ENCODE measurements around the gene NFKBIE. TPM values are rescaled to one million over a fixed set of nuclear protein-coding genes. Genes with fewer than 3 reads are reported as not detected.

Gene NFKBIE
- total and polyA plus RNA-seq, 2 of the 13 experiments (the other 11 are each of a cell fraction or from before 2014, with no cell fraction given) = 6.7 to 14.5 TPM

GRCh38 chr6:44219053-44219814 is 46.1 kb downstream of the NFKBIE start (continued):
- TF ChIP-seq, protein P1, sequence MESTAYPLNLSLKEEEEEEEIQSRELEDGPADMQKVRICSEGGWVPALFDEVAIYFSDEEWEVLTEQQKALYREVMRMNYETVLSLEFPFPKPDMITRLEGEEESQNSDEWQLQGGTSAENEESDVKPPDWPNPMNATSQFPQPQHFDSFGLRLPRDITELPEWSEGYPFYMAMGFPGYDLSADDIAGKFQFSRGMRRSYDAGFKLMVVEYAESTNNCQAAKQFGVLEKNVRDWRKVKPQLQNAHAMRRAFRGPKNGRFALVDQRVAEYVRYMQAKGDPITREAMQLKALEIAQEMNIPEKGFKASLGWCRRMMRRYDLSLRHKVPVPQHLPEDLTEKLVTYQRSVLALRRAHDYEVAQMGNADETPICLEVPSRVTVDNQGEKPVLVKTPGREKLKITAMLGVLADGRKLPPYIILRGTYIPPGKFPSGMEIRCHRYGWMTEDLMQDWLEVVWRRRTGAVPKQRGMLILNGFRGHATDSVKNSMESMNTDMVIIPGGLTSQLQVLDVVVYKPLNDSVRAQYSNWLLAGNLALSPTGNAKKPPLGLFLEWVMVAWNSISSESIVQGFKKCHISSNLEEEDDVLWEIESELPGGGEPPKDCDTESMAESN (CRISPR knock-in tag; conservative IDR thresholded peaks at IDR 0.05) = peak; percentile 82
- peak; percentile 87; the same call in 1 of the 2 replicates for TF ChIP-seq BRCA1 (CRISPR knock-in tag; IDR thresholded peaks at IDR 0.05)
- peak; percentile 75; the same call in 1 of the 2 replicates for TF ChIP-seq AKNA (CRISPR knock-in tag; IDR thresholded peaks at IDR 0.05; ENCODE audit: borderline replicate concordance)
- peak; percentile 70; the same call in 1 of the 2 replicates for TF ChIP-seq TFE3 (CRISPR knock-in tag; IDR thresholded peaks at IDR 0.05)
- TF ChIP-seq SNAPC4 (CRISPR knock-in tag; IDR thresholded peaks at IDR 0.05) = no peak
- TF ChIP-seq ZFP41 (CRISPR knock-in tag; IDR thresholded peaks at IDR 0.05; ENCODE audit: borderline replicate concordance) = peak; percentile 70; the same call in 1 of the 2 replicates
- TF ChIP-seq RBM39 (IDR thresholded peaks at IDR 0.05; ENCODE audit: low read depth, low read length, poor library complexity, severe bottlenecking) = peak; percentile 59
- no peak for TF ChIP-seq ZNF17 (CRISPR knock-in tag; IDR thresholded peaks at IDR 0.05)
- no peak for TF ChIP-seq ZNF207 (IDR thresholded peaks at IDR 0.05; ENCODE audit: borderline replicate concordance)
- TF ChIP-seq, protein P2, sequence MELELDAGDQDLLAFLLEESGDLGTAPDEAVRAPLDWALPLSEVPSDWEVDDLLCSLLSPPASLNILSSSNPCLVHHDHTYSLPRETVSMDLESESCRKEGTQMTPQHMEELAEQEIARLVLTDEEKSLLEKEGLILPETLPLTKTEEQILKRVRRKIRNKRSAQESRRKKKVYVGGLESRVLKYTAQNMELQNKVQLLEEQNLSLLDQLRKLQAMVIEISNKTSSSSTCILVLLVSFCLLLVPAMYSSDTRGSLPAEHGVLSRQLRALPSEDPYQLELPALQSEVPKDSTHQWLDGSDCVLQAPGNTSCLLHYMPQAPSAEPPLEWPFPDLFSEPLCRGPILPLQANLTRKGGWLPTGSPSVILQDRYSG (CRISPR knock-in tag; IDR thresholded peaks at IDR 0.05) = peak; percentile 85; the same call in 1 of the 2 replicates
- TF ChIP-seq SALL2 (CRISPR knock-in tag; IDR thresholded peaks at IDR 0.05) = peak; percentile 77
- TF ChIP-seq IKZF1 (IDR thresholded peaks at IDR 0.05) = no peak
- peak; percentile 85 for TF ChIP-seq ZNF792 (CRISPR knock-in tag; IDR thresholded peaks at IDR 0.05)

Measured in HepG2 (cell line).